ENCODE results near the gene CWC25.

CWC25 gene

DNA sequence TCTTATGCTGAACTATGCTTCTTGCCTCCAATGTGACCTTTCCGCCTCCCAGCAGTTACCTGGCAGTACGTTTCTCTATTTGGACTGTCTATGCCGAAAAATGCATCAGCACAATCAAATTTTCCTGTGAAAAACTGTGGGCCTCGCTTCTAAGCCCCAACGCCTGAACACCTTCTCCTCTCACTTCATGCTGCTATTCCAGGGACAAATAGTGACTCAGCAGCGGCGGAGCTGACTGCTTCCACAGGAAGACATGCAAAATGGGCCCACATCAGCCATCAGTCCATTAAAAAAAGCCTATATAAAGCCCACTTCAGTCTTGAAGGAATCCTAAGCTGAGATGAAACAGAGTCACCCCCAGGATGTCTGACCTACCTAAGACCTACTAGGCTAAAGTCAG lies 15.3 kb downstream of the CWC25 start:
- no peak for DNase-seq (ENCODE audit: low read depth)
- TF ChIP-seq, protein P1, sequence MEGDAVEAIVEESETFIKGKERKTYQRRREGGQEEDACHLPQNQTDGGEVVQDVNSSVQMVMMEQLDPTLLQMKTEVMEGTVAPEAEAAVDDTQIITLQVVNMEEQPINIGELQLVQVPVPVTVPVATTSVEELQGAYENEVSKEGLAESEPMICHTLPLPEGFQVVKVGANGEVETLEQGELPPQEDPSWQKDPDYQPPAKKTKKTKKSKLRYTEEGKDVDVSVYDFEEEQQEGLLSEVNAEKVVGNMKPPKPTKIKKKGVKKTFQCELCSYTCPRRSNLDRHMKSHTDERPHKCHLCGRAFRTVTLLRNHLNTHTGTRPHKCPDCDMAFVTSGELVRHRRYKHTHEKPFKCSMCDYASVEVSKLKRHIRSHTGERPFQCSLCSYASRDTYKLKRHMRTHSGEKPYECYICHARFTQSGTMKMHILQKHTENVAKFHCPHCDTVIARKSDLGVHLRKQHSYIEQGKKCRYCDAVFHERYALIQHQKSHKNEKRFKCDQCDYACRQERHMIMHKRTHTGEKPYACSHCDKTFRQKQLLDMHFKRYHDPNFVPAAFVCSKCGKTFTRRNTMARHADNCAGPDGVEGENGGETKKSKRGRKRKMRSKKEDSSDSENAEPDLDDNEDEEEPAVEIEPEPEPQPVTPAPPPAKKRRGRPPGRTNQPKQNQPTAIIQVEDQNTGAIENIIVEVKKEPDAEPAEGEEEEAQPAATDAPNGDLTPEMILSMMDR (conservative IDR thresholded peaks at IDR 0.05; ENCODE audit: low read depth, low read length), result no peak
- no peak overlapping the region for H3K4me3 ChIP-seq (ENCODE audit: low read length)

DNA sequence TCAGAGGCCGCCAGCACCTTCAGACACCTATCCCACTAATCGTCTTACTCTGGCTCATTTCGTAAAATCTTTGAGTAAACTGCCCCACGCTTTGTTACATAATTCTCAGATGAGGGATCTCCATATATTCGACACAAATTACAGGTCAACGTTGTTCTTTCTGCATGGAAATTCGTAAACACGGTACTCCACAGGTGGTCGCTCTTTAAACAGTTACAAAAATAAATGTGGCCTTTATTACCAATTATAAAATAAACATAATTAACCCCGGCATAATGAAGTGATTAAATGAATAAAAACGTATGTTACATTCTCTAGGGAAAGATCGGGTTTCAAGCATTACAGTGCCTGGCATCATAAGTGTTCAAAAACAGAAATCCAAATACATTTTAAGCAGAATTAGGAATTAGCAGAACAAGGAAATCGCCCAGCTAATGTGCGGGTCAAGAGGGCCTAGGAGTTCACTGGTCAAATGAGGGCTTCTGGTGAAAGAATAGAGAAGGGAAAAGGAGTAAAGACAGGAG lies 24.8 kb downstream of the CWC25 start:
- peak overlapping the region; percentile 72 for H3K4me3 ChIP-seq (ENCODE audit: low read length)
- TF ChIP-seq, protein P1 (conservative IDR thresholded peaks at IDR 0.05; ENCODE audit: low read depth, low read length), result no peak
- DNase-seq (ENCODE audit: low read depth), result no peak

DNA sequence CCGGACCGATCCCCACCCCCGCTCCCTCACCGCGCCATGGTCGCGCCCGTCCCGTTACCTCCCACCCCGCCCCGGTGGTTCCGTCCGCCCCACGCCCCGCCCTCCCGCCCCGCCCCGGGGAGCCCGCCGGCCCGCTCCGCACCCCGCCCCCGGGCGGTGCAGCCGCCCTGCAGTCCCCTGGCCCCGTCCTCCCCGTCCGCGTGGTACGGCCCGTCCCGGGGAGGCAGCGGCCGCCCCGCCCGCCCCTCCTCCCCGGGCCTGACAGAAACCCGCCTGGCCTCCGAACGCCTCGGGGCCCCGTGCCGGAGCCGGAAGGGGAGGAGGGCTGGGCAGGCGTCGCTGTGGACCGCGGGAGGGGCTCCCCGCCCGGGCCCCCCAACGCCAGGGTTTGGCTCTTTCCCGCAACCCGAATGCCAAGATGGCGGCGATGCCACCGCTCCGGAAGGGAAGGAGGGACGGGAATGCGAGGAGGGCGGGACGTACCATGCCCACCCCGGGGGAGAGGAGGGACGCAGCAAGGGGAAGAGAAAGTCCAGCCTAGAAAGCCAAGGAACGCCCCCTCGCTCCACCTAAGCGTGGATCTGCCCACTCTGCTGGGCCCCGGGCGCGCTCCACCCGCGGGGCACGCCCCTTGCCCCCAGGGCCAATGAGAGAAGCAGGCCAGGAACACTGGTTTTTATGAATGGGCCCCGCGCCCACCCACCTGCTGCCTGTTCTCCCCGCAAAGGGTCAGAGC lies 25.5 kb downstream of the CWC25 start, which contains the start of gene PIP4K2B:
Gene PIP4K2B (minus strand): TSS at position 56 of the 736 bp plus-strand sequence. CDS start 132 bp downstream, outside the sequence.
- TF ChIP-seq, protein P1 (conservative IDR thresholded peaks at IDR 0.05; ENCODE audit: low read depth, low read length), result no peak
- peak within 1 kb of the TSS; percentile 72 for H3K4me3 ChIP-seq (ENCODE audit: low read length)
- DNase-seq (ENCODE audit: low read depth), result peak; percentile 96

DNA sequence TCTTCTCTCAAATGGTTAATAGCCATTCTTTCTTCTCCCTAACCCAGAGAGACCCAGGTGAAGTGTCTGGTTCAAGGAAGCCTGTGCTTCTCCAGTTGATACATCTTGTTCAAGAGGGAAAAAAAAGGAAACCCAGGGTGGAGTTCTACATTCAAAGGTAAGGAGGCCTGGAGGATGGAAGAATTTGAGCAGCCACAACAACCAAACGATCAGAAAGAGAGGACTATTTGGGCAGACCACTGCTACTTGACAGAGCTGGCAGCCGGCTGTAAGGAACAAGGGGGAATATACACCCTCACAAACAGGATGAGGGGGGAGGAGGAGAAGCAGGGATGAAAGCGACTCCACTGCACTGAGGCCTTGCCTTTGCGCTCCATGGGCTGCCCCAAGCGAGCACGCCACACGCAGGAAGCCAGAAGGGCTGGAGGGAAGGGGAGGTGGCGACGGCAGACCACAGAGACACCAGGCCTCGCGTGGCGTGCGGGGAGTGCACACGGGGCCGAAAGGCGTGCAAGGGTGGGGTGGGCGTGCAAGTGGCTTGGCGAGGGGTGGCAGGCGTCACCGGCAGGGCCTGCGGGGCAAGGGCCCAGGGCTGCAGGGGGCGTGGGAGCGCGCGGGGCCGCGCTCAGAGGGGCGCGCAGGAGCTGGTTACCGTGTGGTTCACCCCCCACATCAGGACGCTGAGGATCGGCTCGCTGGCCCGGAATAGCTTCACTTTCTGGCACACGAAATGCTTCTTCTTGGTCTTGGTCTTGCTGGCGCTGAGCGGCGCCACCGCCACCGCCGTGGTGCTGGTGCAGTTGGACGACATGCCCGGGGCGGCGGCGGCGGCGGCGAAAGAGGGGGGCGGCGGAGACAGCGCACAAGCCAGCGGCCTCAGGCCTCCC lies 26.3 kb downstream of the CWC25 start:
- no peak for DNase-seq (ENCODE audit: low read depth)

DNA sequence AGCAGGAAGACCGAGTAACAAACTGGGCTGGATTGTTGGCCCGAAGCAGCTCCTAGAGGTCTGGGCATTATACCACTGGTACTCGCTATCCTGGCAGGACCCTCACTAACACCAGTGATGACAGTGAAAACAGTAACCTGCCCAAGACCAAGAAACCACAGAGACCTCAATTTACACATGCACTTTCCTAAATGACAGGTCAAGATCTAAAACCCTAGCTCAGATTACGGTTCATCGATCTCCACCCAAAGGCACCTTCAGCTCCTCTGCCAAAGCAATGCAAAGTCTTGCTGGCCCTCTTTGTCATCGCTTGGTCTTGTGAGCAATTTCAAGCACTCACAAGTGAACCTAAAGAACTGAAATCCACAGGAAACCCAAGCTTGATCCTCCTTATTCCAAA lies 27.3 kb downstream of the CWC25 start:
- peak overlapping the region; percentile 72 for H3K4me3 ChIP-seq (ENCODE audit: low read length)
- DNase-seq (ENCODE audit: low read depth), result no peak
- TF ChIP-seq, protein P1 (conservative IDR thresholded peaks at IDR 0.05; ENCODE audit: low read depth, low read length), result no peak

More for the DNA sequence above, 26.3 kb downstream of the CWC25 start:
- TF ChIP-seq, protein P1 (conservative IDR thresholded peaks at IDR 0.05; ENCODE audit: low read depth, low read length), result no peak
- H3K4me3 ChIP-seq (ENCODE audit: low read length), result peak overlapping the region; percentile 72

DNA sequence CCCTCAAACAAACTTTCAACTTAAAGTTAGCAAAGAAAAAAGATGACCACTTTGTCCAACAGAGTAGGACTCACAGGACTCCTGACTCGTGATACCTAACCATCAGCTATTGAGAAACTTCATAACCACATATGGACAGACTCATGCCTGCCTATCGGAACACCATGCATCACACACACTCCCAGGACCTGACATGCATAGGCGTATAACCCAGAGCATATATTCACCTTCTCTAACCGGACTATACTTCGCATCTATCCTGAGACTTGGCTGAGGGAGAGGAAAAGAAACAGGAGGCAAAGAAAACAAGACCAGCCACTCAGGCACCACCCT lies 28.0 kb downstream of the CWC25 start:
- TF ChIP-seq, protein P1 (conservative IDR thresholded peaks at IDR 0.05; ENCODE audit: low read depth, low read length), result no peak
- no peak overlapping the region for H3K4me3 ChIP-seq (ENCODE audit: low read length)
- no peak for DNase-seq (ENCODE audit: low read depth)

Measured in retinal pigment epithelial cell (primary cell).